ENCODE results near the gene MYCBPAP.

The MYCBPAP gene

GRCh38 chr17:50575581-50576210 is 67.5 kb downstream of the MYCBPAP start:
- no peak for DNase-seq

GRCh38 chr17:50576864-50577263 is 68.6 kb downstream of the MYCBPAP start:
- no peak for DNase-seq

- DNase-seq: no peak
These were observed 69.3 kb downstream of the MYCBPAP start for GRCh38 chr17:50577451-50577954.

GRCh38 chr17:50578173-50578572 is 69.9 kb downstream of the MYCBPAP start:
- DNase-seq: no peak

- DNase-seq: no peak
These were observed 71.2 kb downstream of the MYCBPAP start for GRCh38 chr17:50579399-50579798.

- DNase-seq: no peak
These were observed 72.4 kb downstream of the MYCBPAP start for GRCh38 chr17:50580646-50581045.
